Activated CD8-positive, alpha-beta T cell treated with anti-CD3 and anti-CD28 coated beads, Interleukin-2, amount 10 ng/mL, durations not matched to agents 7 days and 5 days (primary cell): ENCODE results near the gene KLHL3. TPM values are rescaled to one million over a fixed set of nuclear protein-coding genes. Genes with fewer than 3 reads are reported as not detected.
A peak's percentile ranks its signal among the peaks of the same experiment; 100 is the strongest.

ENCODE experiments used
- ATAC-seq: fragments of 150-1000 bp; cut with Tn5 transposase; one replicate; pipeline ENCODE4 v1.10.0; 2021; ENCODE audit warnings: moderate library complexity
- CTCF ChIA-PET: fragments of 350-600 bp; sonication (Branson Sonifier 250); formaldehyde crosslinking; loops from one replicate; lab custom pipeline; 2021; ENCODE audit warnings: antibody characterized with exemption; lab: Charles Lee
- POLR2A ChIA-PET: fragments of 350-600 bp; sonication (Branson Sonifier 250); formaldehyde crosslinking; loops from one replicate; lab custom pipeline; 2021; ENCODE audit warnings: antibody characterized with exemption; lab: Charles Lee
- DNase-seq: peaks from one replicate; pipeline ENCODE4 v3.0.0-alpha.2; 2020
- H3K27ac Mint-ChIP-seq: one replicate; pipeline ENCODE4 v1.8.0; 2021; ENCODE audit warnings: mild to moderate bottlenecking, mixed read lengths
- H3K27me3 Mint-ChIP-seq: one replicate; pipeline ENCODE4 v1.8.0; 2021; ENCODE audit warnings: low read depth, mixed read lengths
- H3K36me3 Mint-ChIP-seq: one replicate; pipeline ENCODE4 v1.8.0; 2021; ENCODE audit warnings: low read depth, mixed read lengths
- H3K4me1 Mint-ChIP-seq: one replicate; pipeline ENCODE4 v1.8.0; 2021; ENCODE audit warnings: low read depth, mixed read lengths
- H3K4me3 Mint-ChIP-seq: one replicate; pipeline ENCODE4 v1.8.0; 2021; ENCODE audit warnings: mild to moderate bottlenecking, mixed read lengths
- H3K9me3 Mint-ChIP-seq: one replicate; pipeline ENCODE4 v1.8.0; 2022; ENCODE audit warnings: mixed read lengths; ENCODE audit not compliant: insufficient read depth
- total RNA-seq, 2 experiments: library from RNA; stranded (reverse); gene quantifications; one replicate each; pipeline ENCODE4 v1.2.3, GENCODE V29; 2021

The KLHL3 gene
- total RNA-seq, 2 experiments from 2014 or later, result 13.7 to 15.2 TPM

DNA sequence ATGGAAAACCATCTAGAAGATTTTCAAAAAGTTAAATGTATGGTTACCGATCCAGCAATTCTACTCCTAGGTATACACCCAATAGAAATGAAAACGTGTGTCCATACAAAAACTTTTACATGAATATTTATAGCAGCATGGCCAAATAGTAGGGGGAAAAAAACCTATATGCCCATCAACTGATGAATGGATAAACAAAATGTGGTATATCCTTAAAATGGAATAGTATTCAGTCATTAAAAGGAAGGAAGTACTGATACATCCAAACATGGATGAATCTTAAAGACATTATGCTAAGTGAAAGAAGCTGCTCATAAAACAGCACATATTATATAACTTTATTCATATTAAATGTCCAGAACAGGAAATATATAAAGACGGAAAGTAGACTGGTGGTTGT is 143.6 kb downstream of the KLHL3 start:
- no peak overlapping the region for H3K27ac Mint-ChIP-seq
- ChIA-PET POLR2A (no interaction called here), CTCF (interaction anchor here (1.5 kb wide), 1 partner anchor 151 kb away, joined by 3 read pairs; no protein-coding TSS in a partner anchor)
- H3K27me3 Mint-ChIP-seq, result peaks cover 16% of the 10 kb centered on the region
- DNase-seq (no peak), ATAC-seq (no peak)
- no peak overlapping the region for H3K4me3 Mint-ChIP-seq
- H3K4me1 Mint-ChIP-seq, result peaks cover 12% of the 10 kb centered on the region
- H3K36me3 Mint-ChIP-seq, result no peaks in the 10 kb centered on the region
- no peaks in the 10 kb centered on the region for H3K9me3 Mint-ChIP-seq

- Mint-ChIP-seq H3K9me3 (no peaks in the 10 kb centered on the region), H3K4me1 (peaks cover 12% of the 10 kb centered on the region), H3K27me3 (peaks cover 17% of the 10 kb centered on the region), H3K4me3 (no peak overlapping the region), H3K27ac (peak overlapping the region; percentile 51), H3K36me3 (no peaks in the 10 kb centered on the region)
- ATAC-seq (peak; percentile 57), DNase-seq (no peak)
- ChIA-PET CTCF (no interaction called here), POLR2A (no interaction called here)
Measured at GRCh38 chr5:137589185-137589584, 146.7 kb downstream of the KLHL3 start.

DNA sequence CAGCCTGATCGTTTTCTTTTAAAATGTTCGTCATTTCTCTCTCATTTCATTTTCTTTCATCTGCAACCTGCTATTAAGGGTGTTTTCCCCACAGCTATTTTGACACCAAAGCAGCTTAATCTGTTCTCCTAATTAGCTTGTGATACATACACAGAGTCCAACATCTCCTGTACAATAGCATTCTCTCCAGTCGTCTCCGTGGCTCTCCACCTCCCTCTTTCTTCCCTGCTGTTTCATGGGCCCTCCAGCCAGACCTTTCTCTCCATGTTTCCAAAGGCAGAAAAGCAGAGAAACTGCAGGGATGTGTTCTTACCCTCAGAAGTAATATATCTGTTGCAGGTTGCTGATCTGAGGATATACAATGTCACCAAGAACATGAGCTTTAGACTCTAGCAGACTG is 148.0 kb downstream of the KLHL3 start:
- ATAC-seq (no peak), DNase-seq (no peak)
- CTCF ChIA-PET, result interaction anchor here (0.7 kb wide), 1 partner anchor 155 kb away, joined by 3 read pairs; no protein-coding TSS in a partner anchor
- Mint-ChIP-seq H3K4me3 (no peak overlapping the region), H3K9me3 (no peaks in the 10 kb centered on the region), H3K27ac (no peak overlapping the region), H3K27me3 (peaks cover 18% of the 10 kb centered on the region), H3K4me1 (peaks cover 12% of the 10 kb centered on the region), H3K36me3 (no peaks in the 10 kb centered on the region)
- POLR2A ChIA-PET, result no interaction called here

GRCh38 chr5:137584262-137584661 is 151.6 kb downstream of the KLHL3 start:
- no peak for DNase-seq
- Mint-ChIP-seq H3K4me3 (no peak overlapping the region), H3K27me3 (peaks cover 17% of the 10 kb centered on the region), H3K4me1 (peaks cover 6% of the 10 kb centered on the region), H3K27ac (no peak overlapping the region), H3K36me3 (no peaks in the 10 kb centered on the region), H3K9me3 (no peaks in the 10 kb centered on the region)
- CTCF ChIA-PET, result no interaction called here
- POLR2A ChIA-PET, result no interaction called here
- ATAC-seq, result no peak

GRCh38 chr5:137583129-137583528 is 152.8 kb downstream of the KLHL3 start:
- Mint-ChIP-seq H3K4me3 (no peak overlapping the region), H3K4me1 (no peaks in the 10 kb centered on the region), H3K36me3 (no peaks in the 10 kb centered on the region), H3K9me3 (no peaks in the 10 kb centered on the region), H3K27ac (no peak overlapping the region), H3K27me3 (peaks cover 17% of the 10 kb centered on the region)
- no peak for ATAC-seq
- CTCF ChIA-PET, result no interaction called here
- POLR2A ChIA-PET, result no interaction called here
- no peak for DNase-seq

- no peak for DNase-seq
- H3K4me3 Mint-ChIP-seq, result no peak overlapping the region
- H3K27me3 Mint-ChIP-seq, result peaks cover 15% of the 10 kb centered on the region
Measured at GRCh38 chr5:137582218-137582617, 153.7 kb downstream of the KLHL3 start.

GRCh38 chr5:137581776-137582175 is 154.1 kb downstream of the KLHL3 start:
- POLR2A ChIA-PET, result no interaction called here

More at GRCh38 chr5:137582218-137582617, 153.7 kb downstream of the KLHL3 start:
- Mint-ChIP-seq H3K27ac (no peak overlapping the region), H3K9me3 (no peaks in the 10 kb centered on the region), H3K4me1 (no peaks in the 10 kb centered on the region), H3K36me3 (no peaks in the 10 kb centered on the region)
- CTCF ChIA-PET, result no interaction called here
- ATAC-seq, result no peak
- POLR2A ChIA-PET, result no interaction called here

GRCh38 chr5:137580030-137580429 is 155.9 kb downstream of the KLHL3 start:
- Mint-ChIP-seq H3K36me3 (no peaks in the 10 kb centered on the region), H3K4me1 (no peaks in the 10 kb centered on the region), H3K9me3 (no peaks in the 10 kb centered on the region), H3K27me3 (peaks cover 7% of the 10 kb centered on the region), H3K27ac (no peak overlapping the region), H3K4me3 (no peak overlapping the region)
- ChIA-PET POLR2A (no interaction called here), CTCF (interaction anchor here (1.1 kb wide), 1 partner anchor 50 kb away, joined by 3 read pairs; no protein-coding TSS in a partner anchor)
- ATAC-seq (no peak), DNase-seq (no peak)

More at GRCh38 chr5:137581776-137582175, 154.1 kb downstream of the KLHL3 start:
- ATAC-seq, result no peak
- CTCF ChIA-PET, result no interaction called here
- no peak for DNase-seq
- H3K36me3 Mint-ChIP-seq, result no peaks in the 10 kb centered on the region
- H3K4me1 Mint-ChIP-seq, result no peaks in the 10 kb centered on the region
- no peaks in the 10 kb centered on the region for H3K9me3 Mint-ChIP-seq
- peaks cover 11% of the 10 kb centered on the region for H3K27me3 Mint-ChIP-seq
- H3K4me3 Mint-ChIP-seq, result no peak overlapping the region
- H3K27ac Mint-ChIP-seq, result no peak overlapping the region

- ATAC-seq (no peak), DNase-seq (no peak)
- H3K4me1 Mint-ChIP-seq, result no peaks in the 10 kb centered on the region
- peaks cover 14% of the 10 kb centered on the region for H3K27me3 Mint-ChIP-seq
- no peak overlapping the region for H3K27ac Mint-ChIP-seq
- no peaks in the 10 kb centered on the region for H3K36me3 Mint-ChIP-seq
- no peaks in the 10 kb centered on the region for H3K9me3 Mint-ChIP-seq
- CTCF ChIA-PET, result no interaction called here
- POLR2A ChIA-PET, result no interaction called here
- H3K4me3 Mint-ChIP-seq, result no peak overlapping the region
Measured at GRCh38 chr5:137575847-137576246, 160.0 kb downstream of the KLHL3 start.

DNA sequence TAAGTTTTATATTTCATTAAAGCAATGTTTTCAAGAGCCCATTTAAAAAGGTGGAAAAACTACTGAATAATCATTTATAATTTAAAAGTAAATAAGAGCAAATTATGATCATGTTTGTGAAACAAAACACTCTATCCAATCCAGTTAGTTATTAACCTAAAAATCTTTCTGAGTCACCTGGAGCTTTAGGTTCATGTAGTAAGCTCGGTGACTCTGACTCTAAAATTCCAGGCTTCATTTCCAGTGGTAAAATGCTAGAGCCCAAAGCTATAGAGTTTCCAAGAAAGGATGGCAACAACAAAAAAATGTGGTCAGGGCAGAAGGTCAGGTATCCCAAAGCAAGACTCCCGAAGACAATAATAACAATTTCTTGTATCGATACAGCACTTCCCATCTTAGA is 160.7 kb downstream of the KLHL3 start:
- ATAC-seq, result no peak
- CTCF ChIA-PET, result no interaction called here

DNA sequence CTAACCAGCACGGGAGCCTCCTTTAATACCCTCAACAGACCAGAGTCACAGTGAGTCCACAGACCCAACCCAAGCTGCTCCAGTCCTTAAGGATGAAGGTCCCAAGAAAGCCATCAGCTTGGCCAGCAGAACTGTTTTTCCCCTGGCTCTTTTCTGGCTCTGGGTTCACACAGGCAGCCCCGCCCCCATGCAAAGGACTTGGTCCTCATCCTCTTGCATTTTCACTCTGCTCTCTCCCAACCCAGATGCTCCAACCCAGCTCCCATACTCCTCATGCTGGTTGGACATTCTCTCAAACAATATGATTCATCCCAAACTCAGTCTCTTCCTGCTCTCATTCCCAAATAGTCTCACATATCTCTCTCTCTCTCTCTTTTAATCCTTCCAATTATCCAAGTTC is 162.5 kb downstream of the KLHL3 start:
- Mint-ChIP-seq H3K9me3 (no peaks in the 10 kb centered on the region), H3K4me3 (no peak overlapping the region), H3K36me3 (no peaks in the 10 kb centered on the region), H3K27me3 (peaks cover 17% of the 10 kb centered on the region), H3K4me1 (no peaks in the 10 kb centered on the region), H3K27ac (no peak overlapping the region)
- ATAC-seq, result no peak
- ChIA-PET POLR2A (no interaction called here), CTCF (no interaction called here)
- no peak for DNase-seq

More for the DNA sequence above, 160.7 kb downstream of the KLHL3 start:
- no peak for DNase-seq
- Mint-ChIP-seq H3K4me1 (no peaks in the 10 kb centered on the region), H3K36me3 (no peaks in the 10 kb centered on the region), H3K9me3 (no peaks in the 10 kb centered on the region), H3K27me3 (peaks cover 15% of the 10 kb centered on the region), H3K4me3 (no peak overlapping the region), H3K27ac (no peak overlapping the region)
- POLR2A ChIA-PET, result no interaction called here

- no peaks in the 10 kb centered on the region for H3K36me3 Mint-ChIP-seq
- peaks cover 17% of the 10 kb centered on the region for H3K27me3 Mint-ChIP-seq
- ATAC-seq (no peak), DNase-seq (no peak)
- no peaks in the 10 kb centered on the region for H3K4me1 Mint-ChIP-seq
- ChIA-PET POLR2A (no interaction called here), CTCF (no interaction called here)
- no peak overlapping the region for H3K4me3 Mint-ChIP-seq
- no peaks in the 10 kb centered on the region for H3K9me3 Mint-ChIP-seq
- no peak overlapping the region for H3K27ac Mint-ChIP-seq
Measured at GRCh38 chr5:137572042-137572695, 163.7 kb downstream of the KLHL3 start.
